GM12873 (cell line): ENCODE measurements around the gene SELENOI.

Source experiments
- CTCF ChIP-seq: IDR thresholded peaks from 2 replicates; pipeline ENCODE4 v1.5.1; 2012; ENCODE audit warnings: low read depth, mild to moderate bottlenecking, moderate library complexity, low read length, control low read depth; ENCODE audit not compliant: insufficient read depth; ENCODE audit errors: missing control alignments

The SELENOI gene, protein sequence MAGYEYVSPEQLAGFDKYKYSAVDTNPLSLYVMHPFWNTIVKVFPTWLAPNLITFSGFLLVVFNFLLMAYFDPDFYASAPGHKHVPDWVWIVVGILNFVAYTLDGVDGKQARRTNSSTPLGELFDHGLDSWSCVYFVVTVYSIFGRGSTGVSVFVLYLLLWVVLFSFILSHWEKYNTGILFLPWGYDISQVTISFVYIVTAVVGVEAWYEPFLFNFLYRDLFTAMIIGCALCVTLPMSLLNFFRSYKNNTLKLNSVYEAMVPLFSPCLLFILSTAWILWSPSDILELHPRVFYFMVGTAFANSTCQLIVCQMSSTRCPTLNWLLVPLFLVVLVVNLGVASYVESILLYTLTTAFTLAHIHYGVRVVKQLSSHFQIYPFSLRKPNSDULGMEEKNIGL

GRCh38 chr2:26345545-26346453, at the start of gene SELENOI:
SELENOI (plus strand) TSS chr2:26346143; CDS start chr2:26346233, 90 bp downstream.
- TF ChIP-seq CTCF, result no peak

GRCh38 chr2:26297061-26297460, 48.9 kb upstream of the SELENOI start:
- TF ChIP-seq CTCF, result no peak

- TF ChIP-seq CTCF, result no peak
These were observed 47.7 kb upstream of the SELENOI start for GRCh38 chr2:26298286-26298637.

DNA sequence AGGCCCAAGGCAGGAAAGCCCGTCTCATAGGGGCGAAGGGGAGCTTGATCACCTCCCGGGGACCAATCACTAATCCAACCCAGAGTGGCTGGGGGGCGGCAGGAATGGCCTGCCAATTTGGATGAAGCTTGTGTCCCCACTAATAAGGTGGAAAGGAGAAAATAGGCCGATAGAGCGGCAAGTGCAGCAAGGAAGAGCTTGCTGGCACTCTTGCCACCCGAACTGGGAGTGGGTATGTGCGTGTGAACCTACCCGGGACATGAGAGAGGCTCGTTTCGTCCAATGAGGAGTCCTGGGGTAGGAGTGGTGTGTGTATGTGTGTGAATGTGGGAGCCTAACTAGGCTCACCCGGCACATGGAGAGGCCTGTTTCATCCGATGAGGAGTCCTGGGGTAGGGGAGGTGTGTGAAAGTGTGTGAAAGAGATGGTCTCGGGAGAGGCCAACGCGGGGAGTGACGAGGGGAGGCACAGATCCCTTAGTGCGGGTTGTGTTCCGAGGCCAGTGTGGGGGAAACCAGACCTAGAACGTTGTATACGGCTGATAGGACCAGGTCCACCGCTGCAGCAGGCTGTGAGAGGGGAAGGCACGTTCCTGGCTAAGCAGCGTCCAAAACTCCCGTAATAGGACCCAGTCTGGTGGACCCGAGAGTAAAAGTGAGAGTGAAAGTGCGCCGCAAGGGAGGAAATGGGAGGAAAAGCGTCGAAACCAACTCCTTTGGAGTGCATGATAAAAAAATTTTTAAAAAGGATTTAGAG, 47.1 kb upstream of the SELENOI start:
- no peak for TF ChIP-seq CTCF

- no peak for TF ChIP-seq CTCF
These were observed 46.4 kb upstream of the SELENOI start for GRCh38 chr2:26299471-26300101.

DNA sequence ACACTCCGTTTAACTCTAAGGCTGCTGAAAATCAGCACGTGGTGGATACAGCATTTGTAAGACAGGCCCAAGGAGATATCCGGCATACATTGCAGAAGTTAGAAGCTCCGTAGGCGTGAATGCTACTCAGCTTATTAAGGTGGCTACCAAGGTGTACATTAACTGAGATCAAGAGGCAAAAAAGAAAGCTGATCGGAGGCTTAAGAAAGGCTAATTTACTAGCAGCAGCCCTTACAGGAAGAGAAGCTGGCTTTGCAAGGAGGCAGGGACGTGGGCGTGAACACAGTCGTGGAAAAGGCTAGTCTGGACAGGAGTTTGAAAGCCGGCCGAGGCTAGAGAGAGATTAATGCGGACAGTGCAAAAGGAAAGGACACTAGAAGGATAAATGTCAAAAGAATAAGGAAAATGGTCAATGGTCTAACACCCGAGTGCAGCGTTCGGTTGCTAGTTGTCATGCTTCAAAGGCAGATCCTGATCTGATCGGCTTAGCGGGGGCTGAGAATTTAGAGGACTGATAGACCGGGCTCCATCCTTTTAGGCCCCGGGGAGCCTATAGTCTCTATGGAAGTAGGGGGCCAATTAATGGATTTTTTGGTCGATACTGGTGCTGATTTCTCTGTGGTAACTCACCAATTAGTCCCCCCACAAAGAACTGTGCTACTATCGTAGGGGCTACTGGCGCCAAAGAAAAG, 45.6 kb upstream of the SELENOI start:
- no peak for TF ChIP-seq CTCF
